ENCODE measurements around the gene TBCA.
"Not testable (repeated sequence)": the region's sequence is repeated elsewhere in the genome, so short reads cannot be mapped to it uniquely, and the experiment has no call there.

TBCA gene

DNA sequence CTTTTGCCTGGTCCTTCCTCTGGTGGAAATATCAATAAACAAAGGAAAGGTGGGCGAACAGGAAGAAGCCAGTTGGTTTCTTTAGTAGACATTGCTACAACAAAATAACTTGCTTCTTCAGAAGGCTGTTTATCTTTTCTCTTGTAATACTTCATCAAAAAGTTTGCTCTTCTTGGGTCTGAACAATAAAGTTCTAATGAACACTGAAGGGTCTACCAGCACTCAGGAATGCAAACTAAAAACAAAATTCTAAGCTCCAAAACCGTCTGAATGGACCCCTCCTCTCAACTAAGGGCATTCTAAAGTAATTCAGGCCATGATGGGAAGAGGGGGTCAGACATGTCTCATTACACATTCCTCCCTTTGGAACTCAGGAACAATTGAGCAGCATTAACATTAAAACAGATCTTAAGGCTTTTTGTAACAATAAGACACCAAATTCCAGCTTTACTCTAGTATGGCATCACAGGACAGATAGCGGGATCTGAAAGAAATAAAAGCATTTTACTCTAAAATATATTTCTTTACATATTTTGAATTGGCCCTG, 2.3 kb downstream of the TBCA start:
- in situ Hi-C loops (cut with MboI; ENCODE audit: low sequenced_read_pairs): no loop called here

- in situ Hi-C loops (cut with MboI; ENCODE audit: low sequenced_read_pairs): no loop called here
Observed at GRCh38 chr5:77772729-77773128, 3.4 kb downstream of the TBCA start.

DNA sequence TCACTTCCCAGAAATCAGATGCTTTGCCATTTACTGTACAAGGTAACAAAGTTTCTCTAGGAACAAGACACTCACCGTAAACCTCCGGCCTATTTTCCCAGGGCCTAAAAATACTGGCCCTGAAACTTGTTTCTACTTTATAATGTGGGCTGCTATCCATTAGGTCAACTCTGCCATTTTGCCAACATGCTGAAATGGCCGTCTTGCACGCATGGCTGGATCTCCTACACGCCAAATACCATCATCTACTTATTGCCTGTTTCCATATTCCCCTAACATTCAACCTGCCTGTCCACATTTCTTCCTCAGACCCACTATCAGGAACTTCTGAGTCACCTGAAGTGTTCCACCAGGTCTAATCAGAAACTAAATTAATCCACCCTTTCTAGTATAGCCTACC, 4.7 kb downstream of the TBCA start:
- in situ Hi-C loops (cut with MboI; ENCODE audit: low sequenced_read_pairs): no loop called here

GRCh38 chr5:77770293-77771005, 5.7 kb downstream of the TBCA start:
- in situ Hi-C loops (cut with MboI; ENCODE audit: low sequenced_read_pairs): no loop called here

DNA sequence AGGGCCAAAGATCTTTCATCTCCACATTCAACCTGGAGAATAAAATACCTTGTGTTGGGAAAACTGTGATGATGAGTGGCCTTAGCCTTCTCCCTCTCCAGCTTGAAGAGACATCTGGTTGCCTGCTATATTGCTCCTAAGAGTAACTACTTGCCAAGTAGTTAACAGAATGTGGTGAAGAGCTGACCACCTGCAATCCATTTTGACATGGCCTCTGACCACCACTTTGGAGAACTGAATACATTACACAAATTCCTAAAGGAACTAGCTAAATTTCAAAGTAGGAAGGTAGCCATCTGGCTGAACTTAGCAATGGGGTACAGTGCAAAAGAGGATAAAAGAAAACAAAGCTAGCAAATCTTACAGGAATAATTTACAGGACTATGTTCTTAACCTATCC, 7.2 kb downstream of the TBCA start:
- in situ Hi-C loops (cut with MboI; ENCODE audit: low sequenced_read_pairs): no loop called here

GRCh38 chr5:77767301-77767700, 8.8 kb downstream of the TBCA start:
- in situ Hi-C loops (cut with MboI; ENCODE audit: low sequenced_read_pairs): no loop called here

- in situ Hi-C loops (cut with MboI; ENCODE audit: low sequenced_read_pairs): no loop called here
Observed at GRCh38 chr5:77761606-77762005, 14.5 kb downstream of the TBCA start.

DNA sequence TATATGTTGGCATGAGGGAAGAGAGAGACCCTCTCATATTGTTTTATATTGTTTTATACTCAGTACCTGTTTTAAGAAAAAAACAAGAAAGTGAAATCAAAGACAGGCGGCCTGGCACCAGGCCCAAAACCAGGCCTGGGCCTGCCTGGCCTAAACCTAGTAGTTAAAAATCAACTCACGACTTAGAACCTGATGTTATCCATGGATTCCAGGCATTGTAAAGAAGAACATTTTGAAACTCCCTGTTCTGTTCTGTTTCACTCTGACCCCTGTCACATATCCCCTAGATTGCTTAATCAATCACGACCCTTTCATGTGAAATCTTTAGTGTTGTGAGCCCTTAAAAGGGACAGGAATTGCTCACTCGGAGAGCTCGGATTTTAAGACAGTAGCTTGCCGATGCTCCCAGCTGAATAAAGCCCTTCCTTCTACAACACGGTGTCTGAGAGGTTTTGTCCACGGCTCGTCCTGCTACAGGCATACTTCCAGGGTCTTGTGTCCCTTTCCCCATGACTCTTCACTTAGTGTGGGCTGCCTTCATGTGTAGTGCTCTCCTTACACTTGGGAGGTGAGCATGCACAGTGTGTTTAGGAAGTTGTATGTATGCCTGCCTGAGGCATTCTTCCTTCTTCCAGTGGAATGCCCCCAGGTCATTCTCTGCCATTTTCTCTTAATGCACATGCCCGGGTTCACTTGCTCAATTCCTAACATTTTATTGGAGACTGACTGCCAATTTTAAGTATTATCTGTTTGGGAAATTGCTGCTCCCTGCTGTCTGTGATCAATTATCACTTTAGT, 17.8 kb downstream of the TBCA start:
- in situ Hi-C loops (cut with MboI; ENCODE audit: low sequenced_read_pairs): no loop called here

GRCh38 chr5:77751328-77752023, 24.7 kb downstream of the TBCA start:
- in situ Hi-C loops (cut with MboI; ENCODE audit: low sequenced_read_pairs): no loop called here

- in situ Hi-C loops (cut with MboI; ENCODE audit: low sequenced_read_pairs): not testable (repeated sequence)
Observed at GRCh38 chr5:77750928-77751327, 25.2 kb downstream of the TBCA start.

DNA sequence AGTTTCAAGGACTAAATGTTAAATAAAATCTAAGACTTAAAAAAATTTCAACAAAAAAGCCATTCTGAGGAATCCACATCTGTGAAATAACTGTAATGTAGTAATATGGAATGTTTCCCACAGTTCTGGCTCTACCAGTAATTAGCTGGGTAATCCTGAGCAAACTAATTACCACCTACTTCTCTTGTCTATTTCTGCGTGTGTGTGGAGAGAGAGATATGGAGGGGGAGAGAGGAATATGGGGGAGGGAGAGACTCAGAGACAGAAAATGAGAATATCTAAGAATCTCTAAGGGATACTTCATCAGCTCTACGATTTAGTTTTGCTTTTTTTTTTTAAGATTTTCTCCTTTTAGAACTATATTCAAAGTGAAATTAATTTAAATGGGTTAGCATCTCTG, 28.0 kb downstream of the TBCA start:
- in situ Hi-C loops (cut with MboI; ENCODE audit: low sequenced_read_pairs): no loop called here

GRCh38 chr5:77744116-77744515, 32.0 kb downstream of the TBCA start:
- in situ Hi-C loops (cut with MboI; ENCODE audit: low sequenced_read_pairs): no loop called here

DNA sequence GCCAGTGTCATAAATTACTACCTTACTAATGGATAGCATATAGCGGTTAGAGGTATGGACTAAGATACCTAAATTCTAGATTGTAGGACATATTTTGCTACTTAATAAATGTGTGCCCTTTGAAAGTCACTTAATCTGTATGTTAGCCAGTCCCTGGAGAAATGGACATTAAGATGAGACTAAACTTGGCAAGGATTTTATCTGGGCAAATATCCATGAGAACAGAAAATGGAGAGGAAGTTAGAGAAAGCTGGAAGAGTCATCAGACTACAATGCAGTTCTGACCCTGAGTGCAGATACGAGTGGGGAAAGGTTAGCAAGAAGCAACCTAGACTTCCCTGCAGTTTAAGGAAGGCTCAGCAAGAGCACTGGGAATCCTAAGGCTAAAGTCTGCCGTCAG, 33.0 kb downstream of the TBCA start:
- in situ Hi-C loops (cut with MboI; ENCODE audit: low sequenced_read_pairs): no loop called here

GRCh38 chr5:77741608-77742007, 34.5 kb downstream of the TBCA start:
- in situ Hi-C loops (cut with MboI; ENCODE audit: low sequenced_read_pairs): no loop called here

DNA sequence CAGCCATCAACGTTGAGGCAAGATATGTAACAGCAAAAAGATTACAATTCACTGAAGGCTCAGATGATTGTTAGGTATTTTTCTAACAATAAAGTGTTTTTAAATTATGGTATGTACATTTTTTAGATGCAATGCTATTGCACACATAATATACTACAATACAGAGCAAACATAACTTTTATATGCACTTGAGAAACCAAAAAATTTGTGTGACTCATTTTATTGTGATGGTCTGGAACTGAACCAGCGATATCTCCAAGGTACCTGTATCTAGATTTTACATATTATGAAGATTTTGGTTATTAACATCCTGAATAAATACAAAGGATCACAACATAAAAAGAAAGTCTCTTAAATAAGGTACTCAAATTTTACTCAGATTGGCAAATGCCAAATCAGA, 41.3 kb downstream of the TBCA start:
- in situ Hi-C loops (cut with MboI; ENCODE audit: low sequenced_read_pairs): no loop called here

GRCh38 chr5:77733130-77733529, 43.0 kb downstream of the TBCA start:
- in situ Hi-C loops (cut with MboI; ENCODE audit: low sequenced_read_pairs): no loop called here

DNA sequence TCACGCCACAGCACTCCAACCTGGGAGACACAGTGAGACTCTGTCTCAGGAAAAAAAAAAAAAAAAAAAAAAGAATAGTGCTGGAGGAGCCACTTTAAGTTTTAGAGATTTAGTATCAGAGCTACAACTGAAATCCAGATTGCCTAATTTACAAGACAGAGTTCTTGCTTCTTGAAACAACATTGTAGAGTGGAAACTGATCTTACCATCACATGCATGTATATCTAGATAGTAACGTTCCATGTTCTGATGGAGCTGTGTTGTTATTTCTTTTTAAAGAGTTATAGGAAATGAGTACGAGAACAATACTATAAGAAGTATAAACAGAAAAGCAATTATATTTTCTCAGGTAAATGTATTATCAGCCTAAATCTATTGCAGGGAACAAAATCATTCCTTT, 48.9 kb downstream of the TBCA start:
- in situ Hi-C loops (cut with MboI; ENCODE audit: low sequenced_read_pairs): no loop called here

GRCh38 chr5:77725616-77726015, 50.5 kb downstream of the TBCA start:
- in situ Hi-C loops (cut with MboI; ENCODE audit: low sequenced_read_pairs): no loop called here

- in situ Hi-C loops (cut with MboI; ENCODE audit: low sequenced_read_pairs): no loop called here
Observed at GRCh38 chr5:77724934-77725333, 51.2 kb downstream of the TBCA start.

DNA sequence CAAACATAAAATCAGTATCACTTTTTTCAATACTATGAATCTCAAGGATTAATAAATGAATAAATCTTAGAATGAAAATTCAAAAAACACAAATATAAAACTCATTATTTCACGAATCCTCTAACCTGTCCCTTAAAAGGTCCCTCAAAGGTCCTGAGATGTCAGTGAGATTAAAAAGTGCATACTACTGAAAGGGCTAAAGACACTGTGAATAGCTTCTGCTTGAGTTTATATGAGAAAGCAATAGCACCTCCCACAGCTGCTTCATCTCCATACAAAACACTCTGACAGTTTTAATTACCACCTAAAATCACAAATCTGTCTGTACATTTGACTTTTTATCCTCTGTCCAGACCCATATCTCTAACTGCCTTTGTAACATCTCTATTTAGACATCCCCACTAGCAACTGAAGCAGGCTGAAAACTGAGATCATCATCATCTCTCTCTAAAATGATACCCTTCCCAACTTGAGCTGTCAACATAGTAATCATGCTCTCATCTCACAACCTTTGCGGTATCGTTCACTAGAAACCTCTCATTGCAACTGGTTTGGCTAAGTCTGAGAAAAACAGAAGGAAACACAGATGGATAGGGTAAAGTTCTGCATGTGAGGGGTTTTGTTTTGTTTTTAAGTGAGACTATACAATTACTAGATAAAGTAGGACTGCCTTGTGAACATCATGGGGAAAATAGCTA, 56.3 kb downstream of the TBCA start:
- in situ Hi-C loops (cut with MboI; ENCODE audit: low sequenced_read_pairs): no loop called here

All from hTERT RPE-1 (cell line).